Gastroesophageal sphincter (tissue), 3 donors: ENCODE data around the gene PRR20G.

Experiments
- CTCF ChIP-seq, 4 experiments: fragments of 200-600 bp in 2 of 4; fragments of 450-650 bp in 2 of 4; sonication (generic) in 1 of 4; IDR thresholded peaks; one replicate each; pipeline ENCODE4 v1.5.1; 2017 to 2019; ENCODE audit warnings: antibody characterized with exemption in 4 of 4, mild to moderate bottlenecking in 2 of 4, moderate library complexity in 2 of 4
- EP300 ChIP-seq: sonication (generic); formaldehyde crosslinking; IDR thresholded peaks from one replicate; pipeline ENCODE4 v1.6.1; 2017; ENCODE audit warnings: antibody characterized with exemption, mild to moderate bottlenecking
- POLR2A ChIP-seq, 2 donors: fragments of 450-650 bp; IDR thresholded peaks; one replicate each; pipeline ENCODE4 v1.6.1; 2017; ENCODE audit warnings: antibody characterized with exemption in 2 of 2, mild to moderate bottlenecking in 2 of 2, moderate library complexity in 1 of 2

GRCh38 chr3:127277561-127277960 is 10.3 kb downstream of the PRR20G start:
- TF ChIP-seq CTCF (IDR thresholded peaks at IDR 0.05), result no peak
- no peak for TF ChIP-seq POLR2A (IDR thresholded peaks at IDR 0.05)
- no peak for TF ChIP-seq EP300
